ENCODE data around the gene SEMA3E.
A peak's percentile ranks its signal among the peaks of the same experiment; 100 is the strongest.
"Not testable (repeated sequence)": the region's sequence is repeated elsewhere in the genome, so short reads cannot be mapped to it uniquely, and the experiment has no call there.

The SEMA3E gene

GRCh38 chr7:83447681-83448080 lies 201.3 kb downstream of the SEMA3E start:
- DNase-seq, result no peak

- DNase-seq, result no peak
These were observed 202.8 kb downstream of the SEMA3E start for GRCh38 chr7:83446102-83446669.

- DNase-seq, result no peak
These were observed 206.0 kb downstream of the SEMA3E start for GRCh38 chr7:83442911-83443310.

- DNase-seq, result no peak
These were observed 209.9 kb downstream of the SEMA3E start for GRCh38 chr7:83439026-83439425.

- not testable (repeated sequence) for DNase-seq
These were observed 218.7 kb downstream of the SEMA3E start for GRCh38 chr7:83430289-83430688.

- DNase-seq, result no peak
These were observed 219.4 kb downstream of the SEMA3E start for GRCh38 chr7:83429493-83429892.

GRCh38 chr7:83427884-83428283 lies 221.1 kb downstream of the SEMA3E start:
- DNase-seq, result peak; percentile 48

GRCh38 chr7:83426325-83426724 lies 222.6 kb downstream of the SEMA3E start:
- DNase-seq, result no peak

GRCh38 chr7:83419013-83419412 lies 229.9 kb downstream of the SEMA3E start:
- no peak for DNase-seq

GRCh38 chr7:83415840-83416239 lies 233.1 kb downstream of the SEMA3E start:
- DNase-seq, result no peak

GRCh38 chr7:83414947-83415346 lies 234.0 kb downstream of the SEMA3E start:
- no peak for DNase-seq

- peak; percentile 61 for DNase-seq
These were observed 235.1 kb downstream of the SEMA3E start for GRCh38 chr7:83413831-83414230.

GRCh38 chr7:83413424-83413823 lies 235.5 kb downstream of the SEMA3E start:
- no peak for DNase-seq

- peak; percentile 54 for DNase-seq
These were observed 237.8 kb downstream of the SEMA3E start for GRCh38 chr7:83410989-83411591.

- no peak for DNase-seq
These were observed 254.2 kb downstream of the SEMA3E start for GRCh38 chr7:83394776-83395175.

- no peak for DNase-seq
These were observed 260.5 kb downstream of the SEMA3E start for GRCh38 chr7:83388436-83388835.

GRCh38 chr7:83366629-83367028 lies 282.3 kb downstream of the SEMA3E start:
- DNase-seq, result no peak

GRCh38 chr7:83365746-83366145 lies 283.2 kb downstream of the SEMA3E start:
- peak; percentile 29 for DNase-seq

- peak; percentile 25 for DNase-seq
These were observed 285.9 kb downstream of the SEMA3E start for GRCh38 chr7:83362871-83363550.

GRCh38 chr7:83359108-83359507 lies 289.8 kb downstream of the SEMA3E start:
- no peak for DNase-seq

GRCh38 chr7:83355143-83355542 lies 293.8 kb downstream of the SEMA3E start:
- DNase-seq, result no peak

GRCh38 chr7:83347945-83348444 lies 300.9 kb downstream of the SEMA3E start:
- DNase-seq, result no peak

- peak; percentile 34 for DNase-seq
These were observed 309.0 kb downstream of the SEMA3E start for GRCh38 chr7:83339907-83340306.

GRCh38 chr7:83338277-83338950 lies 310.5 kb downstream of the SEMA3E start:
- DNase-seq, result no peak
